ENCODE results near the gene NALCN. TPM values are rescaled to one million over a fixed set of nuclear protein-coding genes. Genes with fewer than 3 reads are reported as not detected.

Gene NALCN
- total and polyA plus RNA-seq, 4 donors, result 0.11 to 0.64 (median 0.37) TPM

GRCh38 chr13:101383595-101383994, 32.7 kb downstream of the NALCN start:
- ATAC-seq (ENCODE audit: insufficient read depth, low FRiP score) (no peak), DNase-seq (no peak)
- H3K27ac ChIP-seq (ENCODE audit: low read depth in 1 of 2, low read length in 1 of 2), result no peak overlapping the region
- H3K4me1 ChIP-seq (ENCODE audit: control insufficient read depth in 5 of 5, insufficient read depth in 5 of 5, low read length in 5 of 5), result no peaks in the 10 kb centered on the region
- no peak overlapping the region for H3K9ac ChIP-seq (ENCODE audit: insufficient read depth in 1 of 2, low read length in 2 of 2)
- H3K9me3 ChIP-seq (ENCODE audit: control insufficient read depth in 4 of 4, insufficient read depth in 3 of 4, low read length in 3 of 4), result no peaks in the 10 kb centered on the region
- H3K36me3 ChIP-seq (ENCODE audit: control insufficient read depth in 4 of 4, insufficient read depth in 4 of 4, low read length in 4 of 4), result no peaks in the 10 kb centered on the region
- WGBS, 2 donors, result 42 to 55% methylated on average over 2 of the region's 2 CpGs
- no peak overlapping the region for H3K4me3 ChIP-seq
- H3K27me3 ChIP-seq (ENCODE audit: control insufficient read depth in 3 of 3, insufficient read depth in 3 of 3, low read length in 2 of 3), result no peaks in the 10 kb centered on the region
- no peak for TF ChIP-seq CTCF (IDR thresholded peaks at IDR 0.05; ENCODE audit: control extremely low read depth, extremely low read depth)

- WGBS, 2 donors, result 89 to 90% methylated on average over 2 of the region's 2 CpGs
- Histone ChIP-seq H3K4me1 (ENCODE audit: control insufficient read depth in 5 of 5, insufficient read depth in 5 of 5, low read length in 5 of 5) (no peaks in the 10 kb centered on the region), H3K9ac (ENCODE audit: insufficient read depth in 1 of 2, low read length in 2 of 2) (no peak overlapping the region), H3K27ac (ENCODE audit: low read depth in 1 of 2, low read length in 1 of 2) (no peak overlapping the region), H3K36me3 (ENCODE audit: control insufficient read depth in 4 of 4, insufficient read depth in 4 of 4, low read length in 4 of 4) (no peaks in the 10 kb centered on the region), H3K9me3 (ENCODE audit: control insufficient read depth in 4 of 4, insufficient read depth in 3 of 4, low read length in 3 of 4) (no peaks in the 10 kb centered on the region), H3K4me3 (no peak overlapping the region), H3K27me3 (ENCODE audit: control insufficient read depth in 3 of 3, insufficient read depth in 3 of 3, low read length in 2 of 3) (no peaks in the 10 kb centered on the region)
- TF ChIP-seq CTCF (IDR thresholded peaks at IDR 0.05; ENCODE audit: control extremely low read depth, extremely low read depth), result no peak
- no peak for DNase-seq
- ATAC-seq (ENCODE audit: insufficient read depth, low FRiP score), result no peak
Measured at GRCh38 chr13:101382701-101383100, 33.6 kb downstream of the NALCN start.

- 20 to 21% methylated on average over 2 of the region's 2 CpGs for WGBS, 2 donors
- no peak for ATAC-seq (ENCODE audit: insufficient read depth, low FRiP score)
- no peak for TF ChIP-seq CTCF (IDR thresholded peaks at IDR 0.05; ENCODE audit: control extremely low read depth, extremely low read depth)
Measured at GRCh38 chr13:101382086-101382485, 34.2 kb downstream of the NALCN start.

GRCh38 chr13:101360525-101360924, 55.8 kb downstream of the NALCN start:
- WGBS, 2 donors, result 50 to 70% methylated on average over 3 of the region's 3 CpGs
- Histone ChIP-seq H3K4me3 (no peak overlapping the region), H3K27me3 (ENCODE audit: control insufficient read depth in 3 of 3, insufficient read depth in 3 of 3, low read length in 2 of 3) (no peaks in the 10 kb centered on the region), H3K9me3 (ENCODE audit: control insufficient read depth in 4 of 4, insufficient read depth in 3 of 4, low read length in 3 of 4) (no peaks in the 10 kb centered on the region), H3K9ac (ENCODE audit: insufficient read depth in 1 of 2, low read length in 2 of 2) (no peak overlapping the region), H3K36me3 (ENCODE audit: control insufficient read depth in 4 of 4, insufficient read depth in 4 of 4, low read length in 4 of 4) (no peaks in the 10 kb centered on the region), H3K27ac (ENCODE audit: low read depth in 1 of 2, low read length in 1 of 2) (no peak overlapping the region), H3K4me1 (ENCODE audit: control insufficient read depth in 5 of 5, insufficient read depth in 5 of 5, low read length in 5 of 5) (no peaks in the 10 kb centered on the region)
- ATAC-seq (ENCODE audit: insufficient read depth, low FRiP score) (no peak), DNase-seq (no peak)
- TF ChIP-seq CTCF (IDR thresholded peaks at IDR 0.05; ENCODE audit: control extremely low read depth, extremely low read depth), result no peak

More at GRCh38 chr13:101382086-101382485, 34.2 kb downstream of the NALCN start:
- Histone ChIP-seq H3K27me3 (ENCODE audit: control insufficient read depth in 3 of 3, insufficient read depth in 3 of 3, low read length in 2 of 3) (no peaks in the 10 kb centered on the region), H3K27ac (ENCODE audit: low read depth in 1 of 2, low read length in 1 of 2) (no peak overlapping the region), H3K4me1 (ENCODE audit: control insufficient read depth in 5 of 5, insufficient read depth in 5 of 5, low read length in 5 of 5) (no peaks in the 10 kb centered on the region), H3K9me3 (ENCODE audit: control insufficient read depth in 4 of 4, insufficient read depth in 3 of 4, low read length in 3 of 4) (no peaks in the 10 kb centered on the region), H3K36me3 (ENCODE audit: control insufficient read depth in 4 of 4, insufficient read depth in 4 of 4, low read length in 4 of 4) (no peaks in the 10 kb centered on the region), H3K4me3 (no peak overlapping the region), H3K9ac (ENCODE audit: insufficient read depth in 1 of 2, low read length in 2 of 2) (no peak overlapping the region)
- no peak for DNase-seq

Measured in lung (tissue), 12 donors.